Activated CD8-positive, alpha-beta T cell treated with anti-CD3 and anti-CD28 coated beads for 36 hours (primary cell): ENCODE results near the gene TMEM120B. TPM values are rescaled to one million over a fixed set of nuclear protein-coding genes. Genes with fewer than 3 reads are reported as not detected.

Experiments
- ATAC-seq: fragments of 200-7000 bp; cut with Tn5 transposase; one replicate; pipeline ENCODE4 v1.10.0; 2021; ENCODE audit warnings: mild to moderate bottlenecking, moderate library complexity
- CTCF ChIA-PET: fragments of 350-600 bp; sonication (Branson Sonifier 250); formaldehyde crosslinking; loops from one replicate; lab custom pipeline; 2021; ENCODE audit warnings: antibody characterized with exemption; lab: Charles Lee
- POLR2A ChIA-PET: fragments of 350-600 bp; sonication (Branson Sonifier 250); formaldehyde crosslinking; loops from one replicate; lab custom pipeline; 2021; ENCODE audit warnings: antibody characterized with exemption; lab: Charles Lee
- DNase-seq: peaks from one replicate; pipeline ENCODE4 v3.0.0-alpha.2; 2020
- H3K27ac Mint-ChIP-seq: one replicate; pipeline ENCODE4 v1.8.0; 2021; ENCODE audit warnings: mild to moderate bottlenecking, mixed read lengths
- H3K27me3 Mint-ChIP-seq: one replicate; pipeline ENCODE4 v1.8.0; 2021; ENCODE audit warnings: mixed read lengths
- H3K36me3 Mint-ChIP-seq: one replicate; pipeline ENCODE4 v1.8.0; 2021; ENCODE audit warnings: low read depth, mixed read lengths
- H3K4me1 Mint-ChIP-seq: one replicate; pipeline ENCODE4 v1.8.0; 2021; ENCODE audit warnings: low read depth, mixed read lengths
- H3K4me3 Mint-ChIP-seq: one replicate; pipeline ENCODE4 v1.8.0; 2021; ENCODE audit warnings: mild to moderate bottlenecking, moderate library complexity, mixed read lengths
- H3K9me3 Mint-ChIP-seq: one replicate; pipeline ENCODE4 v1.8.0; 2021; ENCODE audit warnings: mixed read lengths
- intact Hi-C: fragments of 100-400 bp; cut with micrococcal nuclease; formaldehyde crosslinking; loops from one replicate; pipeline ENCODE4 v1.10.0; 2022
- total RNA-seq, 2 experiments: library from RNA; stranded (reverse); gene quantifications; one replicate each; pipeline ENCODE4 v1.2.3, GENCODE V29; 2021
- TF ChIP-seq, protein P1 (sequence below): fragments of 200-600 bp; IDR thresholded peaks from one replicate; pipeline ENCODE4 v1.8.0; 2022; ENCODE audit warnings: antibody characterized with exemption, mild to moderate bottlenecking

The TMEM120B gene
- total RNA-seq, 2 experiments from 2014 or later: 11.7 to 12.7 TPM

DNA sequence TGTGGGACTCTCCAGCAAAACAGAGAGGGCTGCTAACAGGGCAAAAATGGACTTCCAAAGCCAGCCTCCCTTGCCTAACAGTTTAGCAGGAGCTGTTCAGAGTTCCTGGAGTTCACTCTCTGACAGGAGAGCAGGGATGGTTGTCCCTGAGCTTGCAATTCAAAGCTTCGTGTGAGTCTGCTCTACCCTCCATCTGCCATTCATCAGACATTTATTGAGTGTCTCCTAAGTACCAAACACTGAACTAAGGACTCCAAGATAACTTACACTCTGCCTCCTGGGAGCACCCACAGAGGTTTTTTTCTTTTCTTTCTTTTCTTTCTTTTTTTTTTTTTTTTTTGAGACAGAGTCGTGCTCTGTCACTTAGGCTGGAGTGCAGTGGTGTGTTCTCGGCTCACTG, 52.3 kb downstream of the TMEM120B start:
- intact Hi-C loops: no loop called here
- POLR2A ChIA-PET: no interaction called here
- CTCF ChIA-PET: interaction anchor here (0.7 to 3.2 kb wide), 2 partner anchors 8 to 12 kb away, joined by 4 to 13 read pairs; no protein-coding TSS in a partner anchor
- TF ChIP-seq, protein P1, sequence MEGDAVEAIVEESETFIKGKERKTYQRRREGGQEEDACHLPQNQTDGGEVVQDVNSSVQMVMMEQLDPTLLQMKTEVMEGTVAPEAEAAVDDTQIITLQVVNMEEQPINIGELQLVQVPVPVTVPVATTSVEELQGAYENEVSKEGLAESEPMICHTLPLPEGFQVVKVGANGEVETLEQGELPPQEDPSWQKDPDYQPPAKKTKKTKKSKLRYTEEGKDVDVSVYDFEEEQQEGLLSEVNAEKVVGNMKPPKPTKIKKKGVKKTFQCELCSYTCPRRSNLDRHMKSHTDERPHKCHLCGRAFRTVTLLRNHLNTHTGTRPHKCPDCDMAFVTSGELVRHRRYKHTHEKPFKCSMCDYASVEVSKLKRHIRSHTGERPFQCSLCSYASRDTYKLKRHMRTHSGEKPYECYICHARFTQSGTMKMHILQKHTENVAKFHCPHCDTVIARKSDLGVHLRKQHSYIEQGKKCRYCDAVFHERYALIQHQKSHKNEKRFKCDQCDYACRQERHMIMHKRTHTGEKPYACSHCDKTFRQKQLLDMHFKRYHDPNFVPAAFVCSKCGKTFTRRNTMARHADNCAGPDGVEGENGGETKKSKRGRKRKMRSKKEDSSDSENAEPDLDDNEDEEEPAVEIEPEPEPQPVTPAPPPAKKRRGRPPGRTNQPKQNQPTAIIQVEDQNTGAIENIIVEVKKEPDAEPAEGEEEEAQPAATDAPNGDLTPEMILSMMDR: no peak
- H3K27me3 Mint-ChIP-seq: no peaks in the 10 kb centered on the region
- no peak overlapping the region for H3K27ac Mint-ChIP-seq
- DNase-seq (no peak), ATAC-seq (no peak)
- H3K4me1 Mint-ChIP-seq: no peaks in the 10 kb centered on the region
- H3K4me3 Mint-ChIP-seq: no peak overlapping the region
- H3K9me3 Mint-ChIP-seq: no peaks in the 10 kb centered on the region
- H3K36me3 Mint-ChIP-seq: peaks cover 7% of the 10 kb centered on the region

DNA sequence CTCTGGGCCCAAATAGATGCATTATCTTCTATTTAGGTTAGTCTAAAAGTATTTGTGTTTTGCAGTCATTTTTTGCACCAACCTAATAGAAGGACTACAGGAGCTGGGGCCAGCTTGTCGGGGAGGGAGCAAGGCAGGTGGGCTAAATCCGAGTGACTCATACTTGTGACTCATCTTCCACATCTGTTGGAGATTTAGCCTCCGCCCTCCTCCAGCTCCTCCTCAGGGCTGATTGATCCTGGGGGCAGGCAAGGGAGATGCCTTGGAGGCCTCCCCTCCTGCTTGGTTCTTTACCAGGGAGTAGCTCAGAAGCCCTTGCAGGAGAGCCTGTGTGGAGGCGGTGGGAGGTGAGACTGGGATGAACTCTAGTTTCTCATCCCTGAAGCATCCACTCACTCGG, 53.0 kb downstream of the TMEM120B start:
- DNase-seq (no peak), ATAC-seq (peak; percentile 54)
- Mint-ChIP-seq H3K27ac (no peak overlapping the region), H3K4me1 (no peaks in the 10 kb centered on the region), H3K9me3 (no peaks in the 10 kb centered on the region), H3K36me3 (peaks cover 7% of the 10 kb centered on the region), H3K27me3 (no peaks in the 10 kb centered on the region), H3K4me3 (no peak overlapping the region)
- CTCF ChIA-PET: interaction anchor here (0.6 to 3.2 kb wide), 3 partner anchors 7 to 55 kb away, joined by 3 to 13 read pairs (median 4); no protein-coding TSS in a partner anchor
- intact Hi-C loops: no loop called here
- POLR2A ChIA-PET: interaction anchor here (1.0 kb wide), 1 partner anchor 11 kb away, joined by 3 read pairs; no protein-coding TSS in a partner anchor
- TF ChIP-seq, protein P1: no peak

DNA sequence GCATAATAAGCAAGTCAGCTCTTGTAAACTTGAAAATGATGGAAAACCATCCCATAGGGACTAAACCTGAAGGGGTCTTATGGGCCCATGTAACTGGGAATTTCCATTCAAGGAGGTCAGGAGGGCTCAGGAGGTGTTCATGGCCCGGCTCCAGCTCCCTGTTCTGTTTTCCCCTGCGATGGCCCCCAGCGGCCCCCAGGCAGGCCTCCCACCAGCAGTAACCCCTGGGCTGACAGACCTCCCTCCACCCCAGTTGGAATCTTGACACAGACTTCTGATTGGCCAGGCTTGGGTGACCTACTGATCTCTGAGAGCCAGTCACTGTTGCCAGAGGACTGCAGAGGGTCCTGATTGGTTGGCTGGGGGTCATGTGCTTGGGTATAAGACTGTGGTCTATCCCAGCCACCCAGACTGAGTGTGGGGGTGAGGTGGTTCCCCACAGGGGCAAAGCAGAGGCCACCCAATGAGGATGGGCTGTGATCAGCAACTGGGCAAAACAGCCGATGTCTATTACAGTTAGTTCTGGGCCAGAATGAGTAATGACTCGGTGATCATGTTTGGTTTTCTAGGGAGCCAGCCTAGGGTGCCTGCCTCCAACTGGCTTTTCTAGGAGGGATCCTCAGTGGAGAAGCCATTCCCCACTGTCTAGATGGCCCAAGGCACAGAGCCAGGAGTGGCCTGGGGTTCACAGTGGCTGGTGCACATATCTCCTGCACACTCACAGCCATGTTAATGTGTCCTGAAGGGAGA, 53.9 kb downstream of the TMEM120B start:
- Mint-ChIP-seq H3K36me3 (peaks cover 7% of the 10 kb centered on the region), H3K27me3 (no peaks in the 10 kb centered on the region), H3K4me3 (no peak overlapping the region), H3K27ac (no peak overlapping the region), H3K4me1 (no peaks in the 10 kb centered on the region), H3K9me3 (no peaks in the 10 kb centered on the region)
- intact Hi-C loops: no loop called here
- CTCF ChIA-PET: interaction anchor here (1.8 kb wide), 1 partner anchor 28 kb away, joined by 5 read pairs; no protein-coding TSS in a partner anchor
- DNase-seq (peak; percentile 50), ATAC-seq (peak; percentile 86)
- POLR2A ChIA-PET: interaction anchor here (1.0 to 1.3 kb wide), 2 partner anchors 10 to 33 kb away, joined by 3 read pairs; no protein-coding TSS in a partner anchor
- TF ChIP-seq, protein P1: no peak

DNA sequence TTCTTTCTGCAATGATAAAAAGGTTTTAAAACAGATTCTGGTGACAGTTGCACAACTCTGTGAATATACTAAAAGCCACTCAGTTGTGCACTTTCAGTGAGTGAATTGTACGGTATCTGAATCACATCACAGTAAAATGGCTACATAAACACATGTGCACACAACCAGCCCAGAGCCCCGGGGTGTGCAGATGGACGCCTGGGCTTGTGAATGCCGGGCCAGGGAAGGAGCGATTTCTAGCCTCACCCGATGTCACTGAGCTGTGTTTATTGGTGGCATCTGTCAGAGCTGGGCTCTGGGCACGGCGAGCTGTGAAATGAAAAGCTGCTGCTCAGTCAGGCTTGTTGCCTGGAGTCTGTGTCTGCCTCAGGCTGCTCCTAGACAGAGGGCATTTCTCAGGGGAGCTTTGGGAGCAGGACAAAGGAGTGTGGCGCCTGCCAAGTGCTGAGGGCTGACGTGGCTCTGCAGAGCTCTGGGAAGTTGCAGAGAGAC, 55.0 kb downstream of the TMEM120B start:
- TF ChIP-seq, protein P1: no peak
- no peak for ATAC-seq
- ChIA-PET POLR2A (interaction anchor here (0.5 to 1.3 kb wide), 2 partner anchors 11 to 32 kb away, joined by 3 read pairs; no protein-coding TSS in a partner anchor), CTCF (interaction anchor here (1.1 to 1.8 kb wide), 2 partner anchors 27 to 44 kb away, joined by 5 read pairs; no protein-coding TSS in a partner anchor)
- intact Hi-C loops: no loop called here
- H3K36me3 Mint-ChIP-seq: peaks cover 3% of the 10 kb centered on the region
- H3K9me3 Mint-ChIP-seq: no peaks in the 10 kb centered on the region
- DNase-seq: no peak
- no peak overlapping the region for H3K4me3 Mint-ChIP-seq
- peaks cover 1% of the 10 kb centered on the region for H3K4me1 Mint-ChIP-seq
- H3K27ac Mint-ChIP-seq: no peak overlapping the region
- H3K27me3 Mint-ChIP-seq: no peaks in the 10 kb centered on the region
